ENCODE measurements around the gene OR2G6. TPM values are rescaled to one million over a fixed set of nuclear protein-coding genes. Genes with fewer than 3 reads are reported as not detected.

Gene OR2G6
- total RNA-seq: not detected in 2 replicates

DNA sequence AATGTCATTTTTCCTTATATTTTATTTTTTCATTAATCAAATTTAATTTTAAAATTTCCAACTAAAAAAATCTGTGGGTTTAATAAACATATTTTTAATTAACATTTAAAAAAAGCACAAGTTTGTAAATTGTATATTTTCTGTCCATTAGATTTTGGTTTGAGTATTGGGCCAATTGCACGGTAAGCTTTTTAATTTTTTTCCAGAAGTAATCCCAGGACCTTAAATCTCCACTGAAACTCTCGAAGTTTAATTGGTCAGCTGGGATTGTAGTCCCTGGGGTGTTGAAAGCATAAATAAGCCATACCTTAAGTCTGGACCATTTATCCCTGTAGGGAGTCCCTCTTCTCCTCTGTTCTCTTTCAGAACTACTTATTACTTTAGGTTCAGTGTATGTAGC, at the start of gene OR2G6:
Gene OR2G6 (plus strand): TSS at position 301 of the 400 bp plus-strand sequence. CDS start 13,574 bp downstream, outside the sequence.

DNA sequence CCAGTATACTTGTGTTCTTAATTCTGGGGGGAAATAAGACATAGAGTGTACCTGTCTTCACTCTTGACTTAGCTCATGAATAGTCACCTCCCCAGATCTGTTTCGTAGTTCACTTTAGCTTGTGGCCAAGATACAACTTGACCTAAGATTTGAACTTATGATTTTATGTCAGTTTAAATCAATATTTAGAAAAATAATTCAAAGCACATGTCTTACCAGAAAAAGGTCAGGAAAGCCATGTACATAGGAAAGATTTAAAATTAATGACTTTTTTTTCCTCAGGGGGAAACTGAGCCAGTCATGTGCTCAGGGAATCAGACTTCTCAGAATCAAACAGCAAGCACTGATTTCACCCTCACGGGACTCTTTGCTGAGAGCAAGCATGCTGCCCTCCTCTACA, 34.8 kb upstream of the OR2G6 start, which contains the start of gene OR2T3:
Gene OR2T3 (plus strand): TSS at position 301 of the 400 bp plus-strand sequence. CDS start 0 bp downstream, at position 301.

DNA sequence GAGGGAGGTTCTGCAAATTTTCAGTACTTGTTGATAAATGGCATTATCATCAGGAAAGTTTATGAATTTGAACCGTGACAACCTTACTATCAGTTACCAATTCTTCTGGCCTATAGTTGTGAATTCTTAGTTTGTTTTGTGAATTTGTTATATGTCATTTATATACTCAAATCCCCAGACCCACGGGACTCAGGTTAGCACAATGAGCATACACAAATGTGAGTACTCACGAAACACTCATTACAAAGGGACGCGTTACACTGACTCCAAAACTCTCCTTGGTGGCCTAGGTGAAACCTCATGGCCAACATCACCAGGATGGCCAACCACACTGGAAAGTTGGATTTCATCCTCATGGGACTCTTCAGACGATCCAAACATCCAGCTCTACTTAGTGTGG, 19.6 kb upstream of the OR2G6 start, which contains the start of gene OR2T5:
Gene OR2T5 (plus strand): TSS at position 301 of the 400 bp plus-strand sequence. CDS start 0 bp downstream, at position 301.

DNA sequence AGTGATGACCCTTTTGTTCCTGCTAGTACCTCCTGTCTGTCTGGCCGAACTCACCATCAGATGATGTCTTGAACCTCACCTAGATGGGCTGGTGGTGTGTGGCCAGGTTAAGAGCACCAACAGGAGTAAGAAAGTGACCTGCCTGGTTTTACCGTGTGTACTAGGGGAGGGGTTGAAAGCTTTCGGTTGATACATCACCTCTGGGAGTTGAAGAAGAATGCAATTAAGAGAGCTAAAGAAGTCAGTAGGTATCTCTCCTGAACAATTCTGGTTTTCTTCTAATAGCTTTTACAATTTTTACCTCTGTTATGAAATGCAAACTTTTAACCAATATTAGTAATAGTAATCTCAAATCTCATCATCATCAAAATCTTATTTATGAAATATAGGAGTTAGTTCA, 54.8 kb downstream of the OR2G6 start, which contains the start of gene OR2T29:
Gene OR2T29 (minus strand): TSS at position 101 of the 400 bp plus-strand sequence. CDS start 3,281 bp downstream, outside the sequence.

DNA sequence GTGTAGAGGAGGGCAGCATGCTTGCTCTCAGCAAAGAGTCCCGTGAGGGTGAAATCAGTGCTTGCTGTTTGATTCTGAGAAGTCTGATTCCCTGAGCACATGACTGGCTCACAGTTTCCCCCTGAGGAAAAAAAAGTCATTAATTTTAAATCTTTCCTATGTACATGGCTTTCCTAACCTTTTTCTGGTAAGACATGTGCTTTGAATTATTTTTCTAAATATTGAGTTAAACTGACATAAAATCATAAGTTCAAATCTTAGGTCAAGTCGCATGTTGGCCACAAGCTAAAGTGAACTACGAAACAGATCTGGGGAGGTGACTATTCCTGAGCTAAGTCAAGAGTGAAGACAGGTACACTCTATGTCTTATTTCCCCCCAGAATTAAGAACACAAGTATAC, 66.8 kb downstream of the OR2G6 start, which contains the start of gene OR2T34:
Gene OR2T34 (minus strand): TSS at position 101 of the 400 bp plus-strand sequence. CDS start 0 bp downstream, at position 101.

Other genes starting within 250 kb of the OR2G6 start
- gene OR2T33, start 230.1 kb upstream of the OR2G6 start, total RNA-seq: not detected in 2 replicates
- gene OR2T12, start 204.6 kb upstream of the OR2G6 start, total RNA-seq: not detected in 2 replicates
- gene OR2M7, start 183.5 kb upstream of the OR2G6 start, total RNA-seq: not detected in 2 replicates
- gene OR14C36, start 159.3 kb upstream of the OR2G6 start, total RNA-seq: not detected in 2 replicates
- gene OR2T4, start 146.4 kb upstream of the OR2G6 start, total RNA-seq: not detected in 2 replicates
- gene OR2T6, start 132.3 kb upstream of the OR2G6 start, total RNA-seq: not detected in 2 replicates
- gene OR2T1, start 105.0 kb upstream of the OR2G6 start, total RNA-seq: not detected in 2 replicates
- gene OR2T2, start 62.4 kb upstream of the OR2G6 start, total RNA-seq: not detected in 2 replicates
- not detected in 2 replicates for gene OR2T3, start 34.7 kb upstream of the OR2G6 start, total RNA-seq
- gene OR2T5, start 19.5 kb upstream of the OR2G6 start, total RNA-seq: not detected in 2 replicates
- not detected in 2 replicates for gene OR2T29, start 54.7 kb downstream of the OR2G6 start, total RNA-seq
- gene OR2T34, start 66.7 kb downstream of the OR2G6 start, total RNA-seq: not detected in 2 replicates
- gene OR2T10, start 89.6 kb downstream of the OR2G6 start, total RNA-seq: not detected in 2 replicates
- gene OR2T11, start 127.0 kb downstream of the OR2G6 start, total RNA-seq: not detected in 2 replicates
- not detected in 2 replicates for gene OR2T35, start 137.2 kb downstream of the OR2G6 start, total RNA-seq
- gene OR2T27, start 147.5 kb downstream of the OR2G6 start, total RNA-seq: not detected in 2 replicates
- gene OR14I1, start 194.7 kb downstream of the OR2G6 start, total RNA-seq: not detected in 2 replicates
- gene LYPD8, start 247.7 kb downstream of the OR2G6 start, total RNA-seq: not detected in 2 replicates

Measured in epithelial cell of alveolus of lung (primary cell).